GM21528 (cell line): Measurements from ENCODE around the gene FER.
"Not testable (repeated sequence)": the region's sequence is repeated elsewhere in the genome, so short reads cannot be mapped to it uniquely, and the experiment has no call there.

Experiments
- ATAC-seq: cut with Tn5 transposase; IDR thresholded peaks from one replicate; pipeline ENCODE4 v1.9.1; 2021; ENCODE audit warnings: mild to moderate bottlenecking, moderate library complexity; ENCODE audit not compliant: unreplicated experiment, low FRiP score

The FER gene

GRCh38 chr5:108747774-108748400, at the start of gene FER:
FER (plus strand) TSS chr5:108747897; CDS start chr5:108798183, 50,286 bp downstream.
- peak; percentile 25 for ATAC-seq

- not testable (repeated sequence) for ATAC-seq
Measured at GRCh38 chr5:108700388-108700787, 47.3 kb upstream of the FER start.

- ATAC-seq = no peak
Measured at GRCh38 chr5:108700930-108701329, 46.8 kb upstream of the FER start.

- ATAC-seq = no peak
Measured at GRCh38 chr5:108702546-108702945, 45.2 kb upstream of the FER start.

GRCh38 chr5:108703313-108703712, 44.4 kb upstream of the FER start:
- ATAC-seq = no peak

- no peak for ATAC-seq
Measured at GRCh38 chr5:108707141-108707540, 40.6 kb upstream of the FER start.

- ATAC-seq = no peak
Measured at GRCh38 chr5:108711898-108712297, 35.8 kb upstream of the FER start.

- no peak for ATAC-seq
Measured at GRCh38 chr5:108715408-108715807, 32.3 kb upstream of the FER start.

GRCh38 chr5:108720391-108720790, 27.3 kb upstream of the FER start:
- ATAC-seq = peak; percentile 88

GRCh38 chr5:108726446-108727235, 21.1 kb upstream of the FER start:
- ATAC-seq = no peak

GRCh38 chr5:108727236-108727650, 20.5 kb upstream of the FER start:
- ATAC-seq = no peak

GRCh38 chr5:108727651-108728565, 19.8 kb upstream of the FER start:
- peak; percentile 77 for ATAC-seq

- ATAC-seq = peak; percentile 56
Measured at GRCh38 chr5:108728566-108729241, 19.0 kb upstream of the FER start.

GRCh38 chr5:108729242-108729615, 18.5 kb upstream of the FER start:
- ATAC-seq = no peak

- peak; percentile 50 for ATAC-seq
Measured at GRCh38 chr5:108730617-108731340, 16.9 kb upstream of the FER start.

- no peak for ATAC-seq
Measured at GRCh38 chr5:108735790-108736189, 11.9 kb upstream of the FER start.

- ATAC-seq = no peak
Measured at GRCh38 chr5:108736855-108737254, 10.8 kb upstream of the FER start.

GRCh38 chr5:108739376-108739775, 8.3 kb upstream of the FER start:
- no peak for ATAC-seq

GRCh38 chr5:108739906-108740305, 7.8 kb upstream of the FER start:
- ATAC-seq = no peak

GRCh38 chr5:108743319-108743718, 4.4 kb upstream of the FER start:
- ATAC-seq = no peak
